Stimulated activated CD8-positive, alpha-beta memory T cell treated with anti-CD3 and anti-CD28 coated beads, Interleukin-2, amount 100 ng/mL, for 48 hours (primary cell): ENCODE measurements around the gene IMMP2L.

Source experiments
- DNase-seq, 2 donors: peaks; one replicate each; pipeline ENCODE4 v3.0.0-alpha.2; 2020; ENCODE audit warnings: low read depth in 2 of 2

IMMP2L gene

GRCh38 chr7:111558991-111559390 lies 3.3 kb downstream of the IMMP2L start:
- no peak for DNase-seq

- DNase-seq = no peak
Observed at GRCh38 chr7:111556977-111557376, 5.3 kb downstream of the IMMP2L start.

- no peak for DNase-seq
Observed at GRCh38 chr7:111554086-111554485, 8.2 kb downstream of the IMMP2L start.

GRCh38 chr7:111541067-111541466 lies 21.2 kb downstream of the IMMP2L start:
- no peak for DNase-seq

- no peak for DNase-seq
Observed at GRCh38 chr7:111540199-111540815, 22.0 kb downstream of the IMMP2L start.

- no peak for DNase-seq
Observed at GRCh38 chr7:111537134-111537533, 25.2 kb downstream of the IMMP2L start.

GRCh38 chr7:111535142-111535870 lies 27.0 kb downstream of the IMMP2L start:
- no peak for DNase-seq

GRCh38 chr7:111532625-111533024 lies 29.7 kb downstream of the IMMP2L start:
- no peak for DNase-seq

GRCh38 chr7:111531993-111532392 lies 30.3 kb downstream of the IMMP2L start:
- no peak for DNase-seq

GRCh38 chr7:111530356-111530668 lies 32.0 kb downstream of the IMMP2L start:
- no peak for DNase-seq

- DNase-seq = no peak
Observed at GRCh38 chr7:111529507-111530355, 32.6 kb downstream of the IMMP2L start.

- no peak for DNase-seq
Observed at GRCh38 chr7:111528331-111528730, 34.0 kb downstream of the IMMP2L start.

GRCh38 chr7:111527545-111527944 lies 34.7 kb downstream of the IMMP2L start:
- DNase-seq = no peak

- no peak for DNase-seq
Observed at GRCh38 chr7:111525100-111525499, 37.2 kb downstream of the IMMP2L start.

- DNase-seq = no peak
Observed at GRCh38 chr7:111521660-111522059, 40.6 kb downstream of the IMMP2L start.

- DNase-seq = no peak
Observed at GRCh38 chr7:111518264-111518663, 44.0 kb downstream of the IMMP2L start.

- no peak for DNase-seq
Observed at GRCh38 chr7:111517549-111517951, 44.7 kb downstream of the IMMP2L start.

- DNase-seq = no peak
Observed at GRCh38 chr7:111516612-111517011, 45.7 kb downstream of the IMMP2L start.

GRCh38 chr7:111513566-111513965 lies 48.7 kb downstream of the IMMP2L start:
- no peak for DNase-seq

- no peak for DNase-seq
Observed at GRCh38 chr7:111511845-111512244, 50.4 kb downstream of the IMMP2L start.

GRCh38 chr7:111510584-111511378 lies 51.5 kb downstream of the IMMP2L start:
- DNase-seq = no peak

- DNase-seq = no peak
Observed at GRCh38 chr7:111510062-111510461, 52.2 kb downstream of the IMMP2L start.
